Endothelial cell of umbilical vein (primary cell): ENCODE measurements around the gene ARHGEF38. TPM values are rescaled to one million over a fixed set of nuclear protein-coding genes. Genes with fewer than 3 reads are reported as not detected.

Experiments used
- BruUV-seq: library from RNA; stranded (reverse); fragments of 400-500 nt; replicated peaks from 2 replicates; lab custom pipeline; 2021; lab: Mats Ljungman, UMichigan
- CTCF ChIA-PET: fragments of 300-600, 350-600 bp; sonication (Branson Sonifier 250); formaldehyde crosslinking; loops from one replicate; lab custom pipeline; 2021; ENCODE audit warnings: antibody characterized with exemption, inconsistent platforms; lab: Charles Lee
- POLR2A ChIA-PET: fragments of 300-600, 350-600 bp; sonication (Branson Sonifier 250); formaldehyde crosslinking; loops from one replicate; lab custom pipeline; 2021; ENCODE audit warnings: antibody characterized with exemption, inconsistent platforms; lab: Charles Lee
- DNase-seq: peaks from one replicate; pipeline ENCODE4 v3.0.0-alpha.2; 2011; ENCODE audit warnings: low read depth, low spot score
- FAIRE-seq: peaks from 2 replicates; lab custom pipeline; 2011; peaks lifted over from hg19 to GRCh38; lab: Jason Lieb, UNC
- H2AFZ ChIP-seq: 2 replicates; pipeline ENCODE4 v1.6.0; 2012; ENCODE audit warnings: low read depth, low read length, control low read depth, inconsistent platforms
- H3K27ac ChIP-seq: 2 replicates; pipeline ENCODE4 v1.5.1; 2011; ENCODE audit warnings: low read depth, mild to moderate bottlenecking, control low read depth, low read length, moderate library complexity; ENCODE audit not compliant: insufficient read depth
- H3K27me3 ChIP-seq, 2 experiments: 2 replicates each; pipeline versions ENCODE4 v1.6.0 to v1.6.1; 2011; ENCODE audit warnings: low read length in 2 of 2, mixed read lengths in 1 of 2; ENCODE audit not compliant: control insufficient read depth in 2 of 2, insufficient read depth in 2 of 2
- H3K36me3 ChIP-seq, 2 experiments: 2 replicates in 1 of 2; 3 replicates in 1 of 2; pipeline ENCODE4 v1.5.1; 2011; ENCODE audit warnings: low read length in 2 of 2, mild to moderate bottlenecking in 1 of 2, moderate library complexity in 1 of 2; ENCODE audit not compliant: control insufficient read depth in 2 of 2, insufficient read depth in 2 of 2; ENCODE audit errors: extremely low read depth in 1 of 2
- H3K4me1 ChIP-seq: 3 replicates; pipeline ENCODE4 v1.5.1; 2011; ENCODE audit warnings: mild to moderate bottlenecking, low read length; ENCODE audit not compliant: control insufficient read depth, insufficient read depth; ENCODE audit errors: extremely low read depth
- H3K4me2 ChIP-seq: 2 replicates; pipeline ENCODE4 v1.6.1; 2011; ENCODE audit warnings: low read length, control low read depth, mixed read lengths; ENCODE audit not compliant: insufficient read depth
- H3K4me3 ChIP-seq, 3 experiments: fragments of 200-600 bp in 1 of 3; sonication (generic), shearing (Covaris generic) in 1 of 3; replicated peaks in 1 of 3; 2 replicates each; pipeline ENCODE4 v1.5.1; 2011 to 2016; ENCODE audit warnings: control low read depth in 3 of 3, low read length in 3 of 3, mild to moderate bottlenecking in 2 of 3, inconsistent platforms in 1 of 3, low read depth in 1 of 3, moderate library complexity in 1 of 3; ENCODE audit not compliant: insufficient read depth in 1 of 3
- H3K79me2 ChIP-seq: 2 replicates; pipeline ENCODE4 v1.6.0; 2012; ENCODE audit warnings: low read length, inconsistent platforms; ENCODE audit not compliant: control insufficient read depth, insufficient read depth
- H3K9ac ChIP-seq: replicated peaks from 2 replicates; pipeline ENCODE3; 2011; ENCODE audit warnings: low read length, control low read depth; ENCODE audit not compliant: insufficient read depth; ENCODE audit errors: extremely low read depth
- H3K9me1 ChIP-seq: replicated peaks from 3 replicates; pipeline ENCODE4 v1.6.0; 2011; ENCODE audit warnings: mild to moderate bottlenecking, low read length; ENCODE audit not compliant: control insufficient read depth, insufficient read depth; ENCODE audit errors: extremely low read depth
- H3K9me3 ChIP-seq: replicated peaks from 2 replicates; pipeline ENCODE4 v1.5.1; 2012; ENCODE audit warnings: low read length, inconsistent platforms; ENCODE audit not compliant: control insufficient read depth, insufficient read depth
- H4K20me1 ChIP-seq: replicated peaks from 2 replicates; pipeline ENCODE3; 2011; ENCODE audit warnings: mild to moderate bottlenecking, low read length; ENCODE audit not compliant: control insufficient read depth, insufficient read depth; ENCODE audit errors: extremely low read depth
- CTCF ChIP-seq, 2 donors: IDR thresholded peaks; 1 replicate in 1 of 2; 2 replicates in 1 of 2; pipeline ENCODE4 v1.5.1; 2011; ENCODE audit warnings: low read length in 2 of 2, mild to moderate bottlenecking in 2 of 2, moderate library complexity in 2 of 2, control low read depth in 1 of 2, inconsistent platforms in 1 of 2, low read depth in 1 of 2; ENCODE audit not compliant: insufficient read depth in 1 of 2; ENCODE audit errors: extremely low read depth in 1 of 2
- EZH2 ChIP-seq: IDR thresholded peaks from 2 replicates; pipeline ENCODE4 v1.6.1; 2012; ENCODE audit warnings: borderline replicate concordance, low read depth, mild to moderate bottlenecking, moderate library complexity, low read length, inconsistent platforms; ENCODE audit not compliant: severe bottlenecking
- FOS ChIP-seq: IDR thresholded peaks from 2 replicates; pipeline ENCODE4 v1.6.1; 2011; ENCODE audit warnings: mild to moderate bottlenecking, low read length, moderate library complexity, borderline replicate concordance; ENCODE audit not compliant: insufficient read depth
- GATA2 ChIP-seq: IDR thresholded peaks from 2 replicates; pipeline ENCODE4 v1.7.0; 2011; ENCODE audit warnings: low read depth, mild to moderate bottlenecking, moderate library complexity, mixed read lengths, low read length; ENCODE audit not compliant: insufficient read length, insufficient read depth
- JUN ChIP-seq: IDR thresholded peaks from 2 replicates; pipeline ENCODE4 v1.6.1; 2011; ENCODE audit warnings: borderline replicate concordance, low read depth; ENCODE audit not compliant: insufficient read length, insufficient read depth
- MAX ChIP-seq: IDR thresholded peaks from 2 replicates; pipeline ENCODE4 v1.6.1; 2011; ENCODE audit not compliant: insufficient read depth, insufficient read length
- MYC ChIP-seq: IDR thresholded peaks from one replicate; pipeline ENCODE4 v1.6.1; 2011; ENCODE audit warnings: mild to moderate bottlenecking, low read depth, low read length
- POLR2A ChIP-seq: IDR thresholded peaks from 2 replicates; pipeline ENCODE4 v1.6.1; 2012; ENCODE audit warnings: low read depth, mild to moderate bottlenecking, control low read depth, low read length
- POLR2AphosphoS5 ChIP-seq: IDR thresholded peaks from 2 replicates; pipeline ENCODE4 v1.6.1; 2012; ENCODE audit warnings: low read depth, mild to moderate bottlenecking, control low read depth, low read length, moderate library complexity; ENCODE audit not compliant: insufficient read depth
- dilution Hi-C: fragments of 300-500 bp; cut with MboI; formaldehyde crosslinking; loops from one replicate; pipeline ENCODE4 v1.15.0; 2019; ENCODE audit warnings: low sequenced_read_pairs; ENCODE audit not compliant: extremely low pct_ligation_motif_present
- intact Hi-C: fragments of 100-400 bp; cut with micrococcal nuclease; formaldehyde crosslinking; loops from one replicate; pipeline ENCODE4 v1.10.0; 2022
- polyA plus RNA-seq, 4 experiments: library from polyadenylated mRNA; depleted of rRNA in 3 of 4; stranded (reverse) in 3 of 4; unstranded in 1 of 4; fragments of >200 nt; gene quantifications; 2 replicates each; pipeline versions ENCODE4 v1.2.1 to v1.2.3, GENCODE V29; 2011 to 2012; ENCODE audit warnings: missing spikeins in 1 of 4
- total RNA-seq: library from RNA; stranded (reverse); gene quantifications from 2 replicates; pipeline ENCODE4 v1.2.3, GENCODE V29; 2021

ARHGEF38 gene
- total and polyA plus RNA-seq, 2 donors (not counting 3 experiments of a cell fraction or from before 2014, with no cell fraction given), result not detected

GRCh38 chr4:105712766-105713165 is 160.3 kb downstream of the ARHGEF38 start:
- Histone ChIP-seq H3K9me3 (no peaks in the 10 kb centered on the region), H3K9ac (no peak overlapping the region), H3K4me3 (no peak overlapping the region), H3K27me3 (no peaks in the 10 kb centered on the region), H3K79me2 (peaks cover 23% of the 10 kb centered on the region), H3K9me1 (no peaks in the 10 kb centered on the region), H2AFZ (peak overlapping the region; percentile 27), H3K27ac (no peak overlapping the region), H3K4me2 (no peak overlapping the region), H3K4me1 (peaks cover 11% of the 10 kb centered on the region), H4K20me1 (no peaks in the 10 kb centered on the region), H3K36me3 (no peaks in the 10 kb centered on the region)
- TF ChIP-seq CTCF (IDR thresholded peaks at IDR 0.05; ENCODE audit: extremely low read depth in 1 of 2, insufficient read depth in 1 of 2, low read depth in 1 of 2, low read length in 2 of 2) (no peak), POLR2A (no peak), MYC (no peak), POLR2AphosphoS5 (no peak), GATA2 (no peak), MAX (no peak), EZH2 (no peak), JUN (no peak), FOS (no peak)
- CTCF ChIA-PET, result interaction anchor here (1.4 to 4.0 kb wide), 2 partner anchors 14 to 192 kb away, joined by 3 to 10 read pairs; no protein-coding TSS in a partner anchor
- intact Hi-C loops, result loop anchor here (10.0 kb wide), 1 partner anchor 352 kb away; no protein-coding TSS in a partner anchor
- FAIRE-seq, result no peak
- POLR2A ChIA-PET, result no interaction called here
- DNase-seq, result no peak
- BruUV-seq, result no TSS peak
- dilution Hi-C loops, result no loop called here
